Subcutaneous adipose tissue (tissue), 4 donors: Measurements from ENCODE around the gene EIF6. TPM values are rescaled to one million over a fixed set of nuclear protein-coding genes. Genes with fewer than 3 reads are reported as not detected.

Experiments
- CTCF ChIP-seq: fragments of 450-650 bp; IDR thresholded peaks from one replicate; pipeline ENCODE4 v1.5.1; 2016; ENCODE audit warnings: low read depth, mild to moderate bottlenecking, control low read depth, antibody characterized with exemption, moderate library complexity
- total RNA-seq, 4 donors: library from RNA; depleted of rRNA; stranded (reverse); fragments of >200 nt; gene quantifications; one replicate each; pipeline ENCODE4 v1.1.0, GENCODE V29; 2016

EIF6 gene
- total RNA-seq, 4 donors from 2014 or later, result 50.1 to 75.5 (median 67.9) TPM

- TF ChIP-seq CTCF, result no peak
These were observed 8.8 kb downstream of the EIF6 start for GRCh38 chr20:35275741-35276251.

GRCh38 chr20:35274172-35275092 lies 10.1 kb downstream of the EIF6 start:
- TF ChIP-seq CTCF, result no peak

- no peak for TF ChIP-seq CTCF
These were observed 11.0 kb downstream of the EIF6 start for GRCh38 chr20:35273449-35274171.

GRCh38 chr20:35271904-35272303 lies 12.7 kb downstream of the EIF6 start:
- no peak for TF ChIP-seq CTCF

- TF ChIP-seq CTCF, result no peak
These were observed 13.3 kb downstream of the EIF6 start for GRCh38 chr20:35271073-35271882.

GRCh38 chr20:35270021-35270902 lies 14.3 kb downstream of the EIF6 start:
- no peak for TF ChIP-seq CTCF
